NCI-H446 treated with DMSO at 0.1 percent for 48 hours (cell line): ENCODE results near the gene PCDH11Y.
"Not testable (repeated sequence)": the region's sequence is repeated elsewhere in the genome, so short reads cannot be mapped to it uniquely, and the experiment has no call there.

Experiments
- DNase-seq: peaks from one replicate; lab custom pipeline; 2025; lab: John Stamatoyannopoulos, UW

Gene PCDH11Y

GRCh38 chrY:5000057-5000456 lies at the start of gene PCDH11Y:
Gene PCDH11Y (plus strand): TSS chrY:5000296. CDS start chrY:5057100, 56,804 bp downstream.
- not testable (repeated sequence) for DNase-seq

- DNase-seq = not testable (repeated sequence)
Observed at GRCh38 chrY:4967894-4968293, 32.2 kb upstream of the PCDH11Y start.

GRCh38 chrY:4991743-4992400 lies 8.2 kb upstream of the PCDH11Y start:
- DNase-seq = not testable (repeated sequence)

GRCh38 chrY:4994892-4995291 lies 5.2 kb upstream of the PCDH11Y start:
- DNase-seq = not testable (repeated sequence)

- DNase-seq = not testable (repeated sequence)
Observed at GRCh38 chrY:5002476-5003184, 2.5 kb downstream of the PCDH11Y start.

GRCh38 chrY:5038972-5039523 lies 39.0 kb downstream of the PCDH11Y start:
- not testable (repeated sequence) for DNase-seq

GRCh38 chrY:5083017-5083416 lies 82.9 kb downstream of the PCDH11Y start:
- not testable (repeated sequence) for DNase-seq

GRCh38 chrY:5182998-5183397 lies 182.9 kb downstream of the PCDH11Y start:
- not testable (repeated sequence) for DNase-seq

GRCh38 chrY:5215116-5215515 lies 215.0 kb downstream of the PCDH11Y start:
- not testable (repeated sequence) for DNase-seq

- DNase-seq = not testable (repeated sequence)
Observed at GRCh38 chrY:5324931-5325330, 324.8 kb downstream of the PCDH11Y start.

- DNase-seq = not testable (repeated sequence)
Observed at GRCh38 chrY:5342220-5342619, 342.1 kb downstream of the PCDH11Y start.

GRCh38 chrY:5543705-5544104 lies 543.6 kb downstream of the PCDH11Y start:
- not testable (repeated sequence) for DNase-seq

GRCh38 chrY:5638589-5638988 lies 638.5 kb downstream of the PCDH11Y start:
- DNase-seq = not testable (repeated sequence)

GRCh38 chrY:5679265-5679664 lies 679.2 kb downstream of the PCDH11Y start:
- not testable (repeated sequence) for DNase-seq

GRCh38 chrY:5708727-5709126 lies 708.6 kb downstream of the PCDH11Y start:
- DNase-seq = not testable (repeated sequence)

- DNase-seq = not testable (repeated sequence)
Observed at GRCh38 chrY:5709788-5710381, 709.8 kb downstream of the PCDH11Y start.

- DNase-seq = not testable (repeated sequence)
Observed at GRCh38 chrY:5761403-5761802, 761.3 kb downstream of the PCDH11Y start.

- DNase-seq = not testable (repeated sequence)
Observed at GRCh38 chrY:5776485-5776884, 776.4 kb downstream of the PCDH11Y start.
